DMS153 (cell line): ENCODE data around the gene CDH4.

Experiments used
- DNase-seq: peaks from one replicate; lab custom pipeline; 2025; lab: John Stamatoyannopoulos, UW

CDH4 gene

GRCh38 chr20:61281286-61281795, 29.3 kb downstream of the CDH4 start:
- DNase-seq, result no peak

- DNase-seq, result no peak
Observed at GRCh38 chr20:61284752-61285151, 32.7 kb downstream of the CDH4 start.

- DNase-seq, result no peak
Observed at GRCh38 chr20:61285152-61285645, 33.1 kb downstream of the CDH4 start.

DNA sequence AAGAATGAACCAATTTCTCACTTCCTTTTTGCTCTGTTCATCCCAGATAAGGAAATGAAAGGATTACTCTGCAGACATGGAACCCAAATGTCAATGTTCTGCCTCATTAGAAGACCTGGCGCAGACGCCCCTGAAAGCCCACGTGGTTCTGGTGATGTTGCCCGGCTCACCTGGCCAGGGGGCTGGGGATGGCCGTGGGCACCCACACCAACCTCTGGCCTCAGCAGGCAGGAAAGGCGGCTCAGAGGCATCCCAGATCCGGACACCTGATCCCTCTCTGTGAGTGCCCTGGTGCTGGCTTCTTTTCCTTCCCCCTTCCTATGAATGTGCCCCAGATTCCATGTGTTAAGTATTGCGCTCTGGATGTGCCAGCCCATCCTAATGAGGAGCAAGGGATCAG, 33.6 kb downstream of the CDH4 start:
- no peak for DNase-seq

- DNase-seq, result no peak
Observed at GRCh38 chr20:61287583-61288275, 35.7 kb downstream of the CDH4 start.

GRCh38 chr20:61288331-61288784, 36.3 kb downstream of the CDH4 start:
- no peak for DNase-seq

GRCh38 chr20:61289166-61289565, 37.1 kb downstream of the CDH4 start:
- DNase-seq, result no peak

GRCh38 chr20:61290721-61291120, 38.7 kb downstream of the CDH4 start:
- DNase-seq, result no peak

- DNase-seq, result no peak
Observed at GRCh38 chr20:61291166-61291829, 39.2 kb downstream of the CDH4 start.

- DNase-seq, result no peak
Observed at GRCh38 chr20:61292391-61292790, 40.3 kb downstream of the CDH4 start.

DNA sequence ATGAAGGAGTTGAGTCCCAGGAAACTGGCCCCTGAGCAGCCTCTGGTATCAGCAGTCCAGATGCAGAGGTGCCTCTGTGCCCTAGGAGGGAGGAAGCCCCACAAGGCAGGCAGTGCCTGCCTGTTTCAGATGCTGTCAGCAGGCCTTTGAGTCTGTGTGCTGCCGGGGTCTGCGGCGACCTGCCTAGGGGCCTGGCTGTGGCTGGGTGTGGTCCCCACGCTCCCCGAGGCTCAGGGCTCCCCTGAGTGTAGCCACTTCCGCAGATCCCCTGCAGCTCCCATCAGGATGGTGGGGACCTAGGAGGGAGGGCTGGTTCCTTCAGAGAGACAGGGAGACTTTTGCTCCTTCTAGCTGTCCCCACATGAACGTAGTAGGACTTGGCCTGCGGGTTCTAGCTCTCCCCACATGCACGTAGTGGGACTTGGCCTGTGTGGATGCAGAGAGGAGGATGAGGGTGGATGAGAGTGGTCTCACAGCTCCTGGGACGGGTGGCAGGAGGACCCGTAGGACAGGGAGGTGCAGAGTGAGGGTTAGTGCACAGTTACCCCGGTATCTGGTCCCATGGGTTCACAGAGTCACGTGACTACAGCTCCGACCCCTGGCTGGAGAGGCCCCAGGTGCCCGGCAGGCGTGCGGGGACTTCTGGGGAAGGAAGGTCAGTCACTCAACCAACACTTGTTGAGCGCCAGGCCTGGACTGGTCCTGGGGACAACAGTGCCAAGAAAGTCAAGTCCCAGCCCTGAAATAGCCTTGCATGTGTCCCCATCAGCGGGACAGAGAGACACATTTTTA, 41.0 kb downstream of the CDH4 start:
- DNase-seq, result no peak

GRCh38 chr20:61293951-61294350, 41.9 kb downstream of the CDH4 start:
- DNase-seq, result no peak

- no peak for DNase-seq
Observed at GRCh38 chr20:61295249-61295648, 43.2 kb downstream of the CDH4 start.

DNA sequence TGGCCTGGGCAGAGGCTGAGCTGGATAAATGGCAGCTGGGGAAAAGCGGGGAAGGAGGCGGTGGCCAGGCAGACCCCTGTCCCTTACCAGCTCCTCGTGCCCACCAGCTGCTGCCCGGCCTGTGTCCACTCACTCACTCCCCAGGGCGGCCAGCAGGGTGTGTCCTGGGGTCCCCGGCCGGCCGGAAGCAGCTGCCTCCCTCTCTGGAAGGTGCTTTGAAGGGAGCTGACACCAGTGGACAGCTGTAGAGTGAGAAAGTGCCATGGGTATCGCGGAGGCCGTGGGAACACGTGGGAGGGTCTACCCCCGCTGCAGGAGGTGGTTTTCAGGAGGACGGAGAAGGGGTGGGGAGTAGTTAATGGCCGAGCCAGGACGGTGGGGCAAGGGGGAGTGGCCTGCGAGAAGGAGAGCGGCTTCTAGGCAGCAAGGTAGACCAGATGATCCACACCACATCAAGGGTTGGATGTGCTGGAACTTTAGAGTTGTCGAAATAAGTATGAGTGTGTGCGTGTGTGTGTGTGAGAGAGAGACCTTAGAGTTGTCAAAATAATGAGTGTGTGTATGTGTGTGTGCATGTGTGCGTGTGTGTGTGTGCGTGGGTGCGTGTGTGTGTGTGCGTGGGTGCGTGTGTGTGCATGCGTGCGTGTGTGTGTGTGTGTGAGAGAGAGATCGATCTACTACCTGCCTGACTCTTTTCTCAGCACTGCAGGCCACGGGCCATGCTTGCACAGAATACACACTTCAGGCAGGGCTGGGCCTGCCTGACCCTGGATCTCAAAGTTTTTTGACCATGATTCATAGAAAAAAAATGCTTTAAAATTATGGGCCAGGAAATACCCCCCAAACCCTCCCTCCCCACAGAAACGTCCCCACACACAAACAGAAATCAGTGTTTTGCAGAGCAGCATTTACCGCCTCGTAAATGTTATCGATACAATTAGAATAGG, 43.9 kb downstream of the CDH4 start:
- no peak for DNase-seq

DNA sequence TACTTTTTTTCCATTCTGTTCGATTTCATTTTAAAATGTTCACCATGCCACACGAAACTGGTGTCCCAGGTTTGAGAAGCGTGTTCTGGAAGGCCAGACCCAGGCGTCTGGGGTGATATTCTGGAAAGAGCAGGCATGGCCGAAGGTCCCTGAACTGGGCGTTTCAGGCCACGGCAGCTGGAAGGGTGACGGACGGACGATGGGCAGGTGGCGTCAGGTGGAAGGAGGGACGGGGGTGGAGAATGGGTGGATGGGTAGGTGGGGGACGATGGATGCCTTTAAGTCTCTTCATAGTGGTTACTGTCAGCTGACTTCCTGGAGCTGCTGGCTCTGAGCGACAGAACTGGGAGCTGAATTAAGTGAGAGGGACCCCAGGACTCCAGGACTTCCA, 44.6 kb downstream of the CDH4 start:
- DNase-seq, result no peak

DNA sequence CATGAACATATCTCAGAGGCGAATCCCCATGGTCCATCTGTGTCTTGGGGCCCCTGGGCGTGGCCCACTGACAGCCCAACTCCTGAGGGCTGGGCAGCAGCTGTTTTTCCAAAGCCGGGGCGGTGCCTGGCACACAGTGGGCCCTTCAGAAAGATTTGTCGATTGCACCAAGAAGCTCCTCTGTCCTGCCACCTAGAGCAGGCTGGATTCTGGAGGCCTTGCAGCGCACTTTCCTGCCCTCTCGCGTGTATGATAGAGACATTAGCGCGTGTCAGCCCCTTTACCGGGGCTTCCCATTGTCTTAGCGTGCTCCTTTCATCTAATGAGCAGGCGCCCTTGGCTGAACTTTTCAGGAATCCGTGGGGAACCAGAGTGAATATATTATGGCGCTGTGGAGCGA, 45.4 kb downstream of the CDH4 start:
- no peak for DNase-seq

DNA sequence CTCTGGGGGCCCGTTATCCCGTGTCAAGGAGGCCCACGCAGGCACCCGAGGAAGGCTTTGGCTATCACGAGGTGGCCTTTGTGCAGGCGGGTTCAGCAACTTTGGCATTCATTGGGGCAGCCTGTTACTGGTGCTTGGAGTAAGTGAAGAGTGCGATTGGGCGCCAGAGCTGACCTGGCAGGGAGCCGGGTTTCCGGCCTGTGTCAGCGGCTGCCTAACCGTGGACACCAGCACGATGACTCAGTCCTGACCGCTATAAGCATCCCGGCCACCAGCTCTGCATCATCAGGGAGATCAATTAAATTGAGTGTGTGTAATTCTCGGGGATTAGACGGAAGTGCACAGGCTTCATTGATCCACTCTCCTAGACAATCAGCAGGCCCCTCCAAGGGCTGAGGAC, 45.9 kb downstream of the CDH4 start:
- no peak for DNase-seq

DNA sequence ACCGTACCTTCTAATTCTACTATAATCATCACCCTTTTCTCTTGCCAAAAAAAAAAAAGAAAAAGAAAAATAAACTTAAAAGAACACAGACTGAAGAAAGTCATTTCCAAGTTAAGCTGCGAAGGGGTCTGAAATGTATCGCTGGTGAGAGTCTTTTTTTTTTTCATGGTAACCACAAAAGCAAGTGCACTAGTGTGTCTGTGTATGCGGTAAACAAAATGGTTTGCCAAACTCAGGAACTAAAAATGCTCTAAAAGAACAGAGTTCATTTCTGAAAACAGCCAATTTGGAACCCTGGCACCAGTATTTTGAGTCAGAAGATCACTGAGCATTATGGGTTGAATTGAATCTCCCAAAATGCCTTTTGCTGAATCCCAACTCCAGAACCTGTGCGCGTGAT, 46.6 kb downstream of the CDH4 start:
- no peak for DNase-seq

DNA sequence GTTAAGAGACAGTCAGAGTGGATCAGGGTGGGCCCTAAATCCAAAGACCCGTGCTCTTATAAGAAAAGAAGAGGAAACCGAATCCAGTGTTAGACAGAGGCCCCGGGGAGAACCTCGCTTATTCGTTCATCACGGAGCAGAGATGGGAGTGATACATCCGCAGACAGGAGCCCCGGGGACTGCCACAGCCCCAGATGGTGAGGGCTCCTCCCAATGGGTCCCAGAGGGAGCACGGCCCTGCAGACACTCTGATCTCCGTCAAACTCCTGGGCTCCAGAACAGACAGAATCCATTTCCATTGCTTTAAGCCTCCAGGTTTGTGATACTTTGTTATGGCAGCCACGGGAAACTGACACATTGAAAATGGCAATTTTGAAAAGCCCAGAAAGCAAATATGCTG, 47.0 kb downstream of the CDH4 start:
- no peak for DNase-seq

DNA sequence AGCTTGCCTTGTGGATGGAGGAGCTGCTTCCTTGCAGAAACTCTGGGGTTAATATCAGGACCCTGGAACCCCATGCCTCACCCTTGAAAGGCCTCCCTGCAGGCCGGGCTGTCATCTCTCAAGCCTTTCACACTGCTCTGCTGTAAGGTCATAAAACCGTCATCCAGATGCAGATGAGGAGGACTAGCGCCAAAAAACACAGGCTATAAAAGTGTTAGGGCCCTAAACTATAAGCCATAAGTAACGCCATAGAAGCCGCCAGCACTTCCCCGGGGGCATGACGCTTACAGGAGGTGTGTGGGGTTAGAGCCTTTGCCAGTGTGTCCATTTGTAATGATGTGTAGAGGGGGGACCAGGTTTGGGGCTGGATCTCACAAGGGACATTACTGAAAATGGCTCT, 47.6 kb downstream of the CDH4 start:
- no peak for DNase-seq

DNA sequence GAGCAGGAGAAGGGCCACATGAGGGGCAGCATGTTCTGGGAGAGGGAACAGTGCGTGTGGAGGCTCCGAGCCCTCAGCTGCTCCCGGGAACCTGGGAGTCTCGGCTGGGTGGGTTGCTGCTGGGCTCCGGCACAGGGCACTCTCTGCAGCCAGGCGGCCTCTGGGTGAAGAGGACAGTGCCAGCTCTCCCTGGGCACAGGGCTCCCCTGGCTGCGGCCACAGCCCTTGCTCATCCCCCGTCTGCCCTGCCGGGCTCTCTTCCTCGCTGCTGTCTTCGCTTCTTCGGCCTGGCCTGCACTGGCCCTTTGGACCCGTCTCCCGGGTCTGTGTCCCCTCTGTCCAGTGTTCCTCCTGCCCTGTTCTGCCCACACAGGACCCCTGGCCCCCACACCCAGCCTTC, 48.2 kb downstream of the CDH4 start:
- DNase-seq, result no peak

DNA sequence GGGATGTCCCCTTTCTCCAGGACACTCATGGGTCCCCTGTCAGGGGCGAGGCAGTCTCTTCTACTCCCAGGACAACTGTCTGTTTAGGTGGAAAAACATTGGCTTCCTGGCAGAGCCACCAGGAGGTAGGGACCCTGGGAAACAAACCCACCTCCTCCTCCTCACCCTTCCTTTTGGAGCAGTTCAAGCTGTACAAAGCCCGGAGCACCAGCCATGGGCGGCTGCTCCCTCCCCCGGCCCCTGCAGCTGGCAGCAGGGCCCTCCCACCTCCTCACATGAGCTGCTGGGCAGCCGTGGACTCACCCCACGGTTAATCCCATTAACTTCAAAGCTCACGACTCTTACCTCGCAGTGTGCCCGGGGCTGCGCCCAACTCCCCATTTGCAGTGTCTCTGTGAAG, 48.6 kb downstream of the CDH4 start:
- DNase-seq, result no peak
